ENCODE data around the gene GGT7.

DNA sequence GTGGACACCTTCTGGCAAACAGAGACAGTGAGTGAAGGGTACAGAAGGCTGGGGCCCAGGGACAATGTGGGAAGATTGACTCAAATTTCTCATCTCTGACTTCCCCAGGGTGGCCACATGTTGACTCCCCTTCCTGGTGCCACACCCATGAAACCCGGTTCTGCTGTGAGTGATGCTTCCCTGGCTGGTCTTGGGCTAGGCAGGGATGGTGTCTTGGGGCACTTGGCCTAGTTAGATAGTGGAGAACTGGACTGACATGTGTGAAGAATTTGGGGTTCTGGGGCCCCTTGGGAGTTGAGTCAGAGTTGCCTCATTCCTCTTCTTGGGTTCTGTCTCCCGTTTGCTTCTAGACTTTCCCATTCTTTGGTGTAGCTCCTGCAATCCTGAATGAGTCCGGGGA, 48.8 kb upstream of the GGT7 start:
- TF ChIP-seq, protein P1, sequence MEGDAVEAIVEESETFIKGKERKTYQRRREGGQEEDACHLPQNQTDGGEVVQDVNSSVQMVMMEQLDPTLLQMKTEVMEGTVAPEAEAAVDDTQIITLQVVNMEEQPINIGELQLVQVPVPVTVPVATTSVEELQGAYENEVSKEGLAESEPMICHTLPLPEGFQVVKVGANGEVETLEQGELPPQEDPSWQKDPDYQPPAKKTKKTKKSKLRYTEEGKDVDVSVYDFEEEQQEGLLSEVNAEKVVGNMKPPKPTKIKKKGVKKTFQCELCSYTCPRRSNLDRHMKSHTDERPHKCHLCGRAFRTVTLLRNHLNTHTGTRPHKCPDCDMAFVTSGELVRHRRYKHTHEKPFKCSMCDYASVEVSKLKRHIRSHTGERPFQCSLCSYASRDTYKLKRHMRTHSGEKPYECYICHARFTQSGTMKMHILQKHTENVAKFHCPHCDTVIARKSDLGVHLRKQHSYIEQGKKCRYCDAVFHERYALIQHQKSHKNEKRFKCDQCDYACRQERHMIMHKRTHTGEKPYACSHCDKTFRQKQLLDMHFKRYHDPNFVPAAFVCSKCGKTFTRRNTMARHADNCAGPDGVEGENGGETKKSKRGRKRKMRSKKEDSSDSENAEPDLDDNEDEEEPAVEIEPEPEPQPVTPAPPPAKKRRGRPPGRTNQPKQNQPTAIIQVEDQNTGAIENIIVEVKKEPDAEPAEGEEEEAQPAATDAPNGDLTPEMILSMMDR (conservative IDR thresholded peaks at IDR 0.05; ENCODE audit: low read depth, low read length), result no peak
- no peak for TF ChIP-seq EZH2 (IDR thresholded peaks at IDR 0.05; ENCODE audit: low read length, unreplicated experiment)

Data from PC-3 (cell line).